KOPT-K1 (cell line): Measurements from ENCODE around the gene TC2N.
"Not testable (repeated sequence)": the region's sequence is repeated elsewhere in the genome, so short reads cannot be mapped to it uniquely, and the experiment has no call there.

Experiments used
- H3K27ac ChIP-seq: fragments of 200-600 bp; sonication (generic); 2 replicates; pipeline ENCODE4 v1.5.1; 2016; ENCODE audit warnings: antibody characterized with exemption, mild to moderate bottlenecking, low read depth, low read length; ENCODE audit not compliant: poor library complexity, severe bottlenecking
- H3K36me3 ChIP-seq: fragments of 200-600 bp; sonication (generic); 2 replicates; pipeline ENCODE4 v1.5.1; 2017; ENCODE audit warnings: antibody characterized with exemption, mild to moderate bottlenecking, low read length, moderate library complexity; ENCODE audit not compliant: insufficient read depth
- H3K9me3 ChIP-seq: fragments of 200-600 bp; sonication (generic); 2 replicates; pipeline ENCODE4 v1.5.1; 2017; ENCODE audit warnings: antibody characterized with exemption, low read length, mild to moderate bottlenecking; ENCODE audit not compliant: insufficient read depth, poor library complexity, severe bottlenecking

Gene TC2N

DNA sequence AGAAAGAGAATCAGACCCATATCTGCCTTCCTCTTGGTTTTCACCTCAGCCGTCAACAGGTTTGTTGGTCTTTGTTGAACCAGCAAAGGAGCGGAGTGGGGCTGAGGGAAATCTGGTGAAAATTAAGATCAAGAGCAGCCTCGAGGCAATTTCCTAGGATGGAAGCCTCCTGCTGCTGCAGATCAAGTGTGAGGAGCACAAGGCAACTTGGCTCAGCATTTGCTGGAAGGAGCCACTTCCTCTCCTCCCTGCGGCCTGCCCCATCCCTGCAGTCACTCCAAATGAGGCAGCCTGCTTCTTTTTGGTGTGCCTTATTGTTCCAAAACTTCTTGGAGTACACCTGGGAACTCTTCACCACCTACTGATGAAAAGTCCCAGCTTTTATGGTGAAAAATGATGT is 4.9 kb downstream of the TC2N start:
- no peaks in the 10 kb centered on the region for H3K36me3 ChIP-seq

DNA sequence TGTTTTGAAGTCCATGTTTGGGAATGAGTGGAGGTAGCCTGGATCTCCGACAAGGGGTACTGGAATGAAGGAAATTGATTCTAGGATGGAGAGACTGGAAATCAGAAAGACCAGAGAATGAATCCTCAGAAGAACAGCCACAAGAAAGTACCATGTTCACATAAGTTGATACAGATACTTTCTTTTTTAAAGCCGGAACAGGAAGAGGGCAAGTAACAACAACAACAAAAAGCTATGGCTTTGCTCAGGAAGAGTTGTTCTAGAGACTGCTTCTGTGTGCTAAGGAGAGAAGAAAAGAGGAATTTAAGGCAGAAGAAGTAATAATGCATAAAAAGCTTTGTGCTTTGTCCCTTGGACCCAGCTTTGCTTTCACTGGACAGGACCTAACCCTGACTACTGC is 6.2 kb downstream of the TC2N start:
- H3K9me3 ChIP-seq, result no peaks in the 10 kb centered on the region
- peak overlapping the region; percentile 59 for H3K27ac ChIP-seq
- H3K36me3 ChIP-seq, result no peaks in the 10 kb centered on the region

More for the DNA sequence above, 4.9 kb downstream of the TC2N start:
- Histone ChIP-seq H3K9me3 (no peaks in the 10 kb centered on the region), H3K27ac (peak overlapping the region; percentile 44)

DNA sequence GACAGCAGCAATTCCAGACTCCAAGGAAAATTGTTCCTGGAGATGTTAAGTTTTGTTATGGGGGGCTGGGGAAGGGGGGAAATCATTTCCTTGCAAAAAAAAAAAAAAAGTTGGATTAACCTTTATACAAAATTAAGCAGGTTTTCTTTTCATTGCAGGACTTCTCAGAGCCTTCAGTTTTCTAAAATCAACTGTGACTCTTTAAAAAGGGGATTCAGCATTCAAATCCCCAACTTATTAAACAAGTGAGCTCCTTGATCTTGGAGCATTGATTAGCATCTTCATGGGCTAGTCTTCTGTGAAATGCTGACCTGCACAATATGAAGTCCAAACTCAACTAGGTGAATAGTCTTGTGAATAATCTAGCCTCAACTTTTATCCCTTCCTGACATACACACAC is 7.1 kb downstream of the TC2N start:
- Histone ChIP-seq H3K36me3 (no peaks in the 10 kb centered on the region), H3K9me3 (no peaks in the 10 kb centered on the region), H3K27ac (no peak overlapping the region)

DNA sequence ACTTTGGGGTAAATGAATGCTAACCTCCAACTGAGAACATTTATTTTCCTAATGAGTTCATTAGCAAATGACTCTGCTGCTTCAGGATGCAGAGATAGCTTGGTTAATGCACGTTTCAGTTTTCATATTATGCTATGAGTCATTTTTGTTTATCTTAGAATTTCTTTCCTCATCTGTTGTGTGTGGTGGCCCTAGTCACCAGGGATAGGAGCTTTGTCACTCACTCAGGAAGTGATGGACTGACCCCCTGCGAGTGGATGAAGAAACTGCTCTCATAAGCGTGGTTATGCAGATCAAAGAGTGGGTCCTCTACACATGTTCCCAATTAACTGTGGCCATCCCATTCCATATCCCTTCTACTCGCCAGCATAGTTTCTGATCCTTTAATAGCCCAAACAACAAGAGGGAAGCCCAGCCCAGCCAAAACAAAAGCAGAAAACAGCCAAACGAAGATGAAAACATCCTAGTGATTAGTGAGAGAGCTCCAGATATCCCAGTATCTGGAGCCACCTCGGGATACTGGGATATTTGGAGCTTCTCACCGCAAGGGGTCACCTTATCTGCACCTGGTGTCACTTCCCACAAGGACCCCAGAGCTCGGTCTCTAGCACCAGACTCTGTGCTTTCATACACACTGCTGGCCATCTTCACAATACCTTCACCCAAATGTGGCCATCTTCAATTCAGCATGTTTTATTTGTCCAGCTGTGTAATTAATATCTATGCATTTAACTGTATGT is 8.6 kb downstream of the TC2N start:
- no peaks in the 10 kb centered on the region for H3K9me3 ChIP-seq
- no peak overlapping the region for H3K27ac ChIP-seq
- no peaks in the 10 kb centered on the region for H3K36me3 ChIP-seq

DNA sequence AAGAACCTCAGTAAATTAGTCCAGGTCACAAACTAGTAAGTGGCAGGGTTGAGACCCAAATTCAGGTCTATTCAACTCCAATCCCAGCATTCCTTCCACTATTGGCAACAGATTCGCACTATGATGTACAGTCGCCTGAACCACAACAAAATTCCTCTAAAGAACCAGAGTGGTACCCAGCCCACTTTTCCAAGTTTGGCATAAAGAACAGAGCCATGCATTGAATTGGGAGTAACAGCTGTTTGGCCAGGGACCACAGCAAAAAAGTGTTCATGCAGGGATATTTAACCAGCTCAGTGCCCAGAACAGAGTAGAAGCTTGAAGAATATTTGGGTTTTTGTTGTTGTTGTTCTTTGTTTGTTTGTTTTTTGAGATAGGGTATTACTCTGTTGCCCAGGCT is 9.7 kb downstream of the TC2N start:
- Histone ChIP-seq H3K36me3 (no peaks in the 10 kb centered on the region), H3K9me3 (no peaks in the 10 kb centered on the region), H3K27ac (no peak overlapping the region)

DNA sequence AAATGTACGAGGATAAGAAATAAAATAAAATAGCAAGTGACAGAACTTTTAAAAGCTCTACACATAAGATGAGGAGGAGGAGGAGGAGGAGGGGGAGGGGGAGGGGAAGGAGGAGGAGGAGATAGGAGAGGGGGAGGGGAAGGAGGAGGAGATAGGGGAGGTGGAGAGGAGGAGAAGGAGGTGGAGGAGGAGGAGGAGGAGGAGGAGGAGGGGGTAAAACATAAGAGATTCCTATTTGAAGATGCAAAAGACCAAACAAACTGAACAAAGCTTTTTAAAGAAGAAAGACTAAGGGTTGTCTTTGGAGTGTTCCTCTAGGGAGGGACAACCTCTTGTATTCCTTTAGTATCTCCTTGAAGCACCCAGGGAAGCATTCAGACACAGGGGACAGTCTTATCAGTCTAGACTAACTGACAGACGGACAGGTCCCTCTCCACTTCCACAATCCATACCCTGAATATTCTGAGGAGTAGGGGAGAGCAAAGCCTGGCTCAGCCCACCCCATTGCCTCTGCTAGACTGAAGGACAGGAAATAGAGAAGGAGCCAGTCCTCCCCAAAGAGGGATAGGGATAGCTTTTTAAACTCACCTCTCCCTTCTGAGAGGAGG is 12.9 kb downstream of the TC2N start:
- no peaks in the 10 kb centered on the region for H3K36me3 ChIP-seq
- H3K27ac ChIP-seq, result no peak overlapping the region
- no peaks in the 10 kb centered on the region for H3K9me3 ChIP-seq

DNA sequence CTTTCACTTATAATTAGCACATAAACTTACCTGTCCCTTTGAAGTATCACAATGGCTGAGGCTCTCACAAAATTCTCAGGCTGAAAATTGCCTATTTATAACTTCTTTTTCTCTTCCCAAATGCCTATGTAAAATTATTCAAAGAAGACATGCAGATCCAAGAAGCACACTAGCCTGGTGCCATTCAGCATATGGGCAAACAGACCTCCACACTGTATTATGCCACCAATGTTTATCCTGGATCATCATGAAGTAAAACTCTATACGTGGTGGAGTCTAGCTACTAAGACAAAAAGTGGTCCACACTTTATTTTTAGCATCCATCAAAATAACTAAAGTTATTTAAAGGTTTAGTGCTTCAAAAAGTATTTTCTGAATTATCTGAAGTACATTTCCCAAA is 15.8 kb downstream of the TC2N start:
- Histone ChIP-seq H3K9me3 (no peaks in the 10 kb centered on the region), H3K36me3 (no peaks in the 10 kb centered on the region), H3K27ac (no peak overlapping the region)

DNA sequence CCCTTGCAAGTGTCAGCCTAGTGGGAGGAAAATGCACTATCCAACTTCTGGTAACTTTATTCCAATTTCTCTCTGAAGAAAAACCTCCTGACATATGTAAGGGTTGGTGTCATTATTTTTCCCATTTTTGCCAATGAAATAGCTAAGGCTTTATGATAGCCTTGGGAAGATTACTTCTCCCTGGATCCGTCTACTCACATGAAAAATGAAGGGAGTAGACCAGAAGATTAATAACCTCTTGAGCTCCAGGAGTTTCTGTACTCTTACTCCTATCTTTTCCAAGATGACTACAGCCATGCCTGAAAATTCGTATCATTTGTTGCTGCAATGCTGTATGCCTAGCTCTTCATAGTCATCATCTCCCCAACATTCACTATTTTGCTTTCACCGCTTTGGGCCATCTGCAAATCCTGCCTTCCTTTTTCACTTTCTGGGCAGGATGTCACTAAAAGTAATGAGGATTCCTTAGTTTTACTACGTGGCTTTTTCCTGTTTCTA is 18.8 kb downstream of the TC2N start:
- Histone ChIP-seq H3K27ac (no peak overlapping the region), H3K36me3 (no peaks in the 10 kb centered on the region), H3K9me3 (no peaks in the 10 kb centered on the region)

DNA sequence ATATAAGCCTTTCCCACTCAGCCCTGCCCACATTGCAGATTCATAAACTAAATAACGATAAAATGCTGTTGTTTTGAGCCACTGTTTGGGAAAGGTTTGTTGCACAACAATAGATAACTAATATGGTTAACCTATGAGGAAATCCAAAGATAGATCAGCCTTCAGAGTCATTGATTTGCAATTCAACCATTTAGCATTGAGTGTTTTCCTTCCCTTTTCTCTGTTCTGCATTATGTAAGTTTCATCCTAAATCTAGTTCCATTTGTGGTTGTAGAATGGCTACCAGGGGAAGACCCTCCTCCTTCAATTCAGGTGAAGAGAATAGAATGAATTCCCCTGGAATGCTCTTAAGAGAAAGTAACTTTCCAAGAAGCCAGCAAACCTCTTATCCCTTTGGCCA is 19.6 kb downstream of the TC2N start:
- H3K9me3 ChIP-seq, result no peaks in the 10 kb centered on the region
- no peaks in the 10 kb centered on the region for H3K36me3 ChIP-seq
- H3K27ac ChIP-seq, result no peak overlapping the region

DNA sequence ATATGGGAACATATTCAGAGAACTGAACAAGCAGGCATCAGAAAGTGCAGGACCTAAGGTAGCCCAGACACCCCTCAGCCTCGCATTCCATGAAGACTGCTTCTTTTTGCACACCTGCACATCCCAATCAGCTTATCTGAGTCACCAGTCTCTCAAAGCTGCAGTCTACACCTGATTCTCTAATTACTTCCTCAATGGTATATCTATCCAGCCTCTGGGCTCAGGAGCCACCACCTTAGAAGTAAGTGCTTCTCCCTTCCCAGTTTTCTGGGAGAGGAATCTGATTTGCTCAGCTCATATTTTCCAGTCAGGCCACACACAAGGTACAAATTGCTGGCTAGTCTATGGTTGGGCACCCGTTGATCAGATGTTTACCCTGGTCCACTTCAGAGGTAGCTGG is 21.7 kb downstream of the TC2N start:
- no peak overlapping the region for H3K27ac ChIP-seq
- H3K9me3 ChIP-seq, result no peaks in the 10 kb centered on the region
- no peaks in the 10 kb centered on the region for H3K36me3 ChIP-seq

DNA sequence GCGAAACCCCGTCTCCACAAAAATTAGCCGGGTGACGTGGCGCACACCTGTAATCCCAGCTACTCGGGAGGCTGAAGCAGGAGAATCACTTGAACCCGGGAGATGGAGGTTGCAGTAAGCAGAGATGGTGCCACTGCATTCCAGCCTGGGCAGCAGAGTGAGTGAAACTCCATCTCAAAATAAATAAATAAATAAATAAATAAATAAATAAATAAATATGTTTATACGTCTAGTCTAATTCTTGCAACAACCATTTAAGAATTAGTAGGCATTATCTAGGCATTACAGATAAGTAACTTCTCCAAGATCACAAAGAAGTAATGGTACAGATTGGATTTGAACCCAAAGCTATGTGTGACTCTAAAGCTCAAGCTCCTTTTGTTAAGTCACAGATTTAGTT is 22.3 kb downstream of the TC2N start:
- H3K36me3 ChIP-seq, H3K27ac ChIP-seq, H3K9me3 ChIP-seq: not testable (repeated sequence)

DNA sequence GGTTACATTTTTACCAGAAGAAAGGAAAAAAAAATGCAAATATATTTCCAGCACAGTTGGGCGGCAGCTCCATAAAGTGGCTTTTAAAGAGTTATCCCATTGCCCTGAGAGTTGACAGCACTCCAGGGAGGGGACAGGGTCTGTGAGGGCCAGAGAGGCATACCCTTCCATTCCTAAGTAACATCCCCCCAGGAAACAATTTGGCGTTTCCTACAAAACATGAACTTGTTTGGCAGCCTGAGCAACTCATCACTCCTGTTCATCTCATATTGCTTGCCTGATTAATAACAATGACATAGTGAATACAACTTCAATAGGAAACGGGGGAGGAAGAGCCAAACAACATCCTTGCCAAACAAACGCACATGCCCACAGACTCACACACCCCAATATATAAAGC is 23.3 kb downstream of the TC2N start:
- Histone ChIP-seq H3K27ac (no peak overlapping the region), H3K9me3 (no peaks in the 10 kb centered on the region), H3K36me3 (no peaks in the 10 kb centered on the region)

DNA sequence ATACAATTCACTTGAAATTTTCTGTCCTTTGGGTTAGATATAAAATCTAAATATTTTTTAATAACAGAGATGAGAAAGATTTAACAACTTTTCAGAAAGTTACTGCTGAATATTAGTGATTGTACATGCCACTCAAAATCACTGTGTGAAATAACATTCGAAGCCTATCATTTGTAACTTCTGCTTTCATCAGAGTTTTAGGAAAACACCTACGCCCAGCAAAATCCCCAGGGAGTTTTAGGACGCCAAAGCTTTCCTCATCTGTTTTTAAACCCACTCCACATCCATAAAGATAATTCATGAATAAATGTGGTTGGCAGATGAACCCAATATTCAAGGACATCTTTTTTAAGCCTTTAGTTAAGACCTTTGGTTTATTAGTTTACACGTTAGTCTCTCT is 23.9 kb downstream of the TC2N start:
- Histone ChIP-seq H3K27ac (no peak overlapping the region), H3K9me3 (no peaks in the 10 kb centered on the region), H3K36me3 (no peaks in the 10 kb centered on the region)

DNA sequence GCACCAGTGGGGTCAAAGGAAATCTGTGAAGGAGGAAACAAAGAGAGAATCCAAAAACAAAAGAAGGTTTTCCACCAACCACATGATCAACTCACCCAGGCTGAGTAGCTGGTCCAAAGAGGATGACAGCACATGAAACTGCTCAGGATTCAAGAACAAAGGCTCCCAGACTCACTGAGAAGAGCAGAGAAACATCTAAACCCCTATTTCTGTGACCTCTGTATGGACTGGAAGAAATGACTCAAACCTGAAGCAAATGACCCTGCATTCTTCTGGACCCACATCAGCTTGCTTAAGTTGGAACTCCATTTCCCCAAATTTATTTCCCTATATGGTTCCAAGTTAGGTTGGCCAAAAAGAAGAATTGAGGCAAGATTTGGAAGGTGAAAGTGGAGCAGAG is 26.3 kb downstream of the TC2N start:
- H3K27ac ChIP-seq, result no peak overlapping the region
- no peaks in the 10 kb centered on the region for H3K9me3 ChIP-seq
- no peaks in the 10 kb centered on the region for H3K36me3 ChIP-seq

DNA sequence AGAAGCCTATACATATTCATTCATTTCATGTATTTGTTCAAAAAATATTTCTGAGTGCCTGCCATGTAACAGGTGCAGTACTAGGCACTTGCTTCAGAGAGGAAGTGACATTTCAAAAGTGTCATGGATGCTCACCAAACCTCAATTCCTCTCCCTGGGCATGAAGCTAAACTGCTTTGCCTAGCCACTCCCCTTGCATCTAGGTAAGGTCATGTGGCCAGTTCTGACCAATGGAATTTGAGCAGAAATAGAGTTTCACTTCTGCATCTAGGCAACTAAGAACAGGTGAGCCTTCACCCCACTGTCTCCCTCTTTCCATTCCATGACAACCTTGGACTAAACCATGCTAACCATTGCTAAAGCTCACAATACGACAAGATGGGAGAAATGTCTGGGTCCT is 27.6 kb downstream of the TC2N start:
- no peak overlapping the region for H3K27ac ChIP-seq
- H3K9me3 ChIP-seq, result no peaks in the 10 kb centered on the region
- H3K36me3 ChIP-seq, result no peaks in the 10 kb centered on the region

DNA sequence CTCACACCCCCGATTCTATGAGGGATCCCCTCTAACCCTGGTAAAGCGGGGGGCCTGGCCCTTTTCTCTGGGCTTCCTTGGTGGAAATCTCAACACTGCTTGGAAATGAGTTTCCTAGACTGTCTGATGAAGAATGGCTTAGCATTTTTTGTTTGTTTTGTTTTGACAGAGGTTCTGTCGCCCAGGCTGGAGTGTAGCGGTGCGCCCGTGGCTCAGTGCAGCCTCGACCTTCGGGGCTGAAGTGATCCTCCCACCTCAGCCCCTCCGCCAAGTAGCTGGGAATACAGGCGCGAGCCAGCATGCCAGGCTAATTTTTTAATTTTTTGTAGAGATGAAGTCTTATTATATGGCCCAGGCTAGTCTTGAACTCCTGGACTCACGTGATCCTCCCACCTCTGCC is 30.3 kb downstream of the TC2N start:
- no peaks in the 10 kb centered on the region for H3K36me3 ChIP-seq
- no peaks in the 10 kb centered on the region for H3K9me3 ChIP-seq
- H3K27ac ChIP-seq, result no peak overlapping the region
